ENCODE results near the gene MS4A6E. TPM values are rescaled to one million over a fixed set of nuclear protein-coding genes. Genes with fewer than 3 reads are reported as not detected.

The MS4A6E gene
- polyA plus RNA-seq, 3 donors, result not detected

DNA sequence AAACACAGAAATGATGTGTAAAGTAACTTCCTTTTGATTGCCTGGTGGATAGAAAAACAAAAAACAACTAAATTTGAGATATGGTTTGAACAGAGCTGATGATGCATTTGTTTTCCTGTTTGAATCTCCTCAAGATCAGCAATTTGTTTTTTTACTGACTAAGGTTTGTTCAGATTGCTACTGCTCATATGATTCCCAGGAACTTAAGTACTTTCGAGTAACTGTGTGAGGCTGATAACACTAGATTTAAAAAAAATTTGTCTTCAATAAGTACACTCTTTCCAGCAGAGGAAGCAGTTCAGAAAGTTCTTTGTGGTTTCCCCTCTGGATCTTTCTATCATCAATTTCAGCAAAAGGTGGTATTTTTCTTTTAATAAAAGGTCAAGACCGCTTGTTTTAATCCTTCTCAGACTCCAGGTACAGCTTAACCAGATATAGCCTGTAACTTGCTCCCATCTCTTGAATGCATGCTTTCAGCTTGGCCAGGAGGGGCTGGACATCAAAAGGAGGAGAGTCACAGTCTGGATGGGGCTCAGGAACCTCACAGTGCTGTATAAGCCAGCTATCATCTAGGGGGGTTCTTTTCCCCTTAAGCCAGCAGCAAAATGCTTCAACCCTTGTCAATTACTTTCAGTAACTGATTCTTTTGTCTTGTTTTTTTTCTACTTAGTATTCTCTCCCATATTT is 12.3 kb upstream of the MS4A6E start:
- Histone ChIP-seq H3K4me1 (ENCODE audit: control insufficient read depth in 1 of 2, insufficient read depth in 2 of 2, low read length in 2 of 2) (peaks cover 5 to 10% of the 10 kb centered on the region in 2 donors), H3K27me3 (ENCODE audit: control insufficient read depth in 2 of 2, insufficient read depth in 2 of 2, low read length in 2 of 2) (no peaks in the 10 kb centered on the region), H4K20me1 (ENCODE audit: insufficient read depth, low read length) (no peaks in the 10 kb centered on the region), H3K9ac (ENCODE audit: insufficient read depth, low read length, poor library complexity, severe bottlenecking) (no peak overlapping the region), H3K4me3 (replicated peaks in 1 of 3; ENCODE audit: low read depth in 2 of 3, low read length in 3 of 3) (no peak overlapping the region), H3K36me3 (replicated peaks in 1 of 2; ENCODE audit: control insufficient read depth in 1 of 2, insufficient read depth in 2 of 2, low read length in 2 of 2) (peaks cover 0 to 5% of the 10 kb centered on the region in 2 donors), H3K9me3 (replicated peaks in 1 of 2; ENCODE audit: control insufficient read depth in 1 of 2, insufficient read depth in 1 of 2, low read length in 2 of 2) (peaks cover 10 to 11% of the 10 kb centered on the region in 2 donors), H3K4me2 (replicated peaks; ENCODE audit: extremely low read depth, low read length, poor library complexity, severe bottlenecking) (no peak overlapping the region), H3K27ac (ENCODE audit: low read depth in 1 of 2, low read length in 2 of 2) (no peak overlapping the region), H3K79me2 (ENCODE audit: insufficient read depth, low read length) (no peaks in the 10 kb centered on the region), H2AFZ (ENCODE audit: insufficient read depth, low read depth, low read length, poor library complexity, severe bottlenecking) (no peak overlapping the region)
- H3K36me3 Mint-ChIP-seq, result peaks cover 2 to 24% of the 10 kb centered on the region in 2 donors
- H3K27ac Mint-ChIP-seq, result peak overlapping the region in 1 of 7 donors; percentile 14
- no peaks in the 10 kb centered on the region for H3K27me3 Mint-ChIP-seq (ENCODE audit: low read depth in 3 of 3)
- intact Hi-C loops (cut with micrococcal nuclease), result no loop called here
- DNase-seq, result no peak
- peaks cover 10% of the 10 kb centered on the region for H3K4me1 Mint-ChIP-seq
- H3K4me3 Mint-ChIP-seq, result no peak overlapping the region
- H3K9me3 Mint-ChIP-seq, result peaks cover 3 to 12% (median 9%) of the 10 kb centered on the region in 7 donors
- no CpG with 5 or more reads among the region's 2 CpGs for WGBS (ENCODE audit: insufficient coverage)
- TF ChIP-seq CTCF (IDR thresholded peaks at IDR 0.05), result no peak

- no peak for TF ChIP-seq CTCF (IDR thresholded peaks at IDR 0.05)
- no peak overlapping the region for H3K4me3 ChIP-seq (replicated peaks in 1 of 3; ENCODE audit: low read depth in 2 of 3, low read length in 3 of 3)
- H2AFZ ChIP-seq (ENCODE audit: insufficient read depth, low read depth, low read length, poor library complexity, severe bottlenecking), result no peak overlapping the region
- no peak for DNase-seq
- Mint-ChIP-seq H3K27me3 (ENCODE audit: low read depth in 3 of 3) (no peaks in the 10 kb centered on the region), H3K9me3 (peaks cover 13 to 22% (median 16%) of the 10 kb centered on the region in 7 donors), H3K36me3 (peaks cover 2 to 19% of the 10 kb centered on the region in 2 donors), H3K27ac (no peak overlapping the region), H3K4me1 (peaks cover 2% of the 10 kb centered on the region), H3K4me3 (no peak overlapping the region)
- H3K27me3 ChIP-seq (ENCODE audit: control insufficient read depth in 2 of 2, insufficient read depth in 2 of 2, low read length in 2 of 2), result no peaks in the 10 kb centered on the region
- intact Hi-C loops (cut with micrococcal nuclease), result no loop called here
- H3K9me3 ChIP-seq (replicated peaks in 1 of 2; ENCODE audit: control insufficient read depth in 1 of 2, insufficient read depth in 1 of 2, low read length in 2 of 2), result peaks cover 11 to 20% of the 10 kb centered on the region in 2 donors
- no peaks in the 10 kb centered on the region for H4K20me1 ChIP-seq (ENCODE audit: insufficient read depth, low read length)
- peaks cover 0 to 5% of the 10 kb centered on the region in 2 donors for H3K36me3 ChIP-seq (replicated peaks in 1 of 2; ENCODE audit: control insufficient read depth in 1 of 2, insufficient read depth in 2 of 2, low read length in 2 of 2)
- no peak overlapping the region for H3K27ac ChIP-seq (ENCODE audit: low read depth in 1 of 2, low read length in 2 of 2)
- no peaks in the 10 kb centered on the region for H3K79me2 ChIP-seq (ENCODE audit: insufficient read depth, low read length)
- peaks cover 0 to 1% of the 10 kb centered on the region in 2 donors for H3K4me1 ChIP-seq (ENCODE audit: control insufficient read depth in 1 of 2, insufficient read depth in 2 of 2, low read length in 2 of 2)
- no peak overlapping the region for H3K4me2 ChIP-seq (replicated peaks; ENCODE audit: extremely low read depth, low read length, poor library complexity, severe bottlenecking)
- H3K9ac ChIP-seq (ENCODE audit: insufficient read depth, low read length, poor library complexity, severe bottlenecking), result no peak overlapping the region
These were observed 11.2 kb upstream of the MS4A6E start for GRCh38 chr11:60315871-60316270.

Measured in CD14-positive monocyte (primary cell).